Neural progenitor cell (in vitro differentiated cells): Measurements from ENCODE around the gene SHPK. TPM values are rescaled to one million over a fixed set of nuclear protein-coding genes. Genes with fewer than 3 reads are reported as not detected.
A peak's percentile ranks its signal among the peaks of the same experiment; 100 is the strongest.

ENCODE experiments used
- DNase-seq: peaks from one replicate; pipeline ENCODE4 v3.0.0-alpha.2; 2016; ENCODE audit warnings: low spot score
- H2AFZ ChIP-seq: fragments of 200-600 bp; sonication (generic); replicated peaks from 2 replicates; pipeline ENCODE4 v1.6.1; 2016; ENCODE audit warnings: antibody characterized with exemption
- H3F3A ChIP-seq: fragments of 200-600 bp; sonication (generic); 2 replicates; pipeline ENCODE4 v1.6.1; 2016; ENCODE audit warnings: antibody characterized with exemption, low read depth
- H3K27ac ChIP-seq: fragments of 200-600 bp; sonication (generic); 2 replicates; pipeline ENCODE4 v1.5.1; 2016; ENCODE audit warnings: mild to moderate bottlenecking
- H3K27me3 ChIP-seq: fragments of 200-600 bp; sonication (generic); 2 replicates; pipeline ENCODE4 v1.6.1; 2016; ENCODE audit warnings: mild to moderate bottlenecking, moderate library complexity
- H3K36me3 ChIP-seq: fragments of 200-600 bp; sonication (generic); 2 replicates; pipeline ENCODE4 v1.5.1; 2016
- H3K4me1 ChIP-seq: fragments of 200-600 bp; sonication (generic); 2 replicates; pipeline ENCODE4 v1.6.1; 2016; ENCODE audit warnings: mixed run types
- H3K4me2 ChIP-seq: fragments of 200-600 bp; sonication (generic); 2 replicates; pipeline ENCODE4 v1.6.1; 2016
- H3K4me3 ChIP-seq: fragments of 200-600 bp; sonication (generic); 2 replicates; pipeline ENCODE4 v1.5.1; 2016
- H3K79me2 ChIP-seq: fragments of 200-600 bp; sonication (generic); 2 replicates; pipeline ENCODE4 v1.6.1; 2016; ENCODE audit warnings: low read depth
- H3K9ac ChIP-seq: fragments of 200-600 bp; sonication (generic); 2 replicates; pipeline ENCODE4 v1.6.1; 2016
- H3K9me3 ChIP-seq: fragments of 200-600 bp; sonication (generic); 2 replicates; pipeline ENCODE4 v1.5.1; 2016; ENCODE audit warnings: low read depth
- H4K20me1 ChIP-seq: fragments of 200-600 bp; sonication (generic); 2 replicates; pipeline ENCODE4 v1.6.1; 2016; ENCODE audit warnings: low read depth
- H3K27ac Mint-ChIP-seq: 3 replicates; pipeline ENCODE4 v1.8.0; 2021; ENCODE audit warnings: mixed read lengths
- H3K27me3 Mint-ChIP-seq: 2 replicates; pipeline ENCODE4 v1.8.0; 2022; ENCODE audit warnings: low read depth, mild to moderate bottlenecking, inconsistent platforms, moderate library complexity, mixed read lengths; ENCODE audit not compliant: insufficient read depth
- H3K36me3 Mint-ChIP-seq: 3 replicates; pipeline ENCODE4 v1.8.0; 2021; ENCODE audit warnings: mixed read lengths
- H3K4me1 Mint-ChIP-seq: 3 replicates; pipeline ENCODE4 v1.8.0; 2021; ENCODE audit warnings: mixed read lengths
- H3K4me3 Mint-ChIP-seq: 3 replicates; pipeline ENCODE4 v1.8.0; 2021; ENCODE audit warnings: mild to moderate bottlenecking, moderate library complexity, mixed read lengths
- H3K9me3 Mint-ChIP-seq: 3 replicates; pipeline ENCODE4 v1.8.0; 2020; ENCODE audit warnings: mixed read lengths
- CTCF ChIP-seq: fragments of 200-600 bp; sonication (generic); IDR thresholded peaks from 2 replicates; pipeline ENCODE4 v1.5.1; 2017; ENCODE audit warnings: antibody characterized with exemption, mild to moderate bottlenecking
- EZH2 ChIP-seq: fragments of 200-600 bp; sonication (generic); IDR thresholded peaks from 2 replicates; pipeline ENCODE4 v1.6.1; 2017; ENCODE audit warnings: antibody characterized with exemption, mild to moderate bottlenecking, moderate library complexity
- EZH2phosphoT487 ChIP-seq: fragments of 200-600 bp; sonication (generic); IDR thresholded peaks from 2 replicates; pipeline ENCODE4 v1.6.1; 2017; ENCODE audit warnings: antibody characterized with exemption
- total RNA-seq: library from RNA; depleted of rRNA; stranded (reverse); fragments of >200 nt; gene quantifications from 2 replicates; pipeline ENCODE4 v1.2.3, GENCODE V29; 2015; ENCODE audit warnings: low replicate concordance

The SHPK gene
- total RNA-seq, 1 donor from 2014 or later = 23.4 TPM

DNA sequence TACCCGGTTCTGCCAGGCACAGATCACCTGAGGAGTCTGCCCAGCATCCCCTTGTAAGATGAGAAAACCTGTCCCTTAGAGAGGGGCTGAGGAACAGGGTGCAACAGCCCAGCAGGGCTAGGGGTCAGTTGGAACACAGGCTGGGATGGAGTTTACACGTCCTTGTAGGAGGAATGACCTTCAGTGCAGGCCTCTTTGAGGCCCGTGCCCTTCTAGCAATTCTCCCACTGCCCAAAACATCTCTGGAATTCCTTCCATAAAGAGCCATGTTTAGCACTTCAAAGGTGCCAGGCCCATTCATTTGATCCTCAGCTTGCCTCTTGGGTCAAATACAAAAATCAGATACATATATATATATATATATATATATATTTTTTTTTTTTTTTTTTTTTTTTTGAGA lies 5.0 kb upstream of the SHPK start:
- no peak overlapping the region for H2AFZ ChIP-seq
- peaks cover 8% of the 10 kb centered on the region for H3K4me1 ChIP-seq
- no peak overlapping the region for H3K4me2 ChIP-seq
- no peak overlapping the region for H3K4me3 Mint-ChIP-seq
- H3K27me3 ChIP-seq = no peaks in the 10 kb centered on the region
- H3K9ac ChIP-seq = no peak overlapping the region
- no peaks in the 10 kb centered on the region for H3K36me3 ChIP-seq
- no peaks in the 10 kb centered on the region for H3K9me3 ChIP-seq
- H3K36me3 Mint-ChIP-seq = peaks cover 1% of the 10 kb centered on the region
- H3K27ac ChIP-seq = no peak overlapping the region
- no peak for DNase-seq
- H3K4me1 Mint-ChIP-seq = peaks cover 22% of the 10 kb centered on the region
- H4K20me1 ChIP-seq = peaks cover 3% of the 10 kb centered on the region
- no peaks in the 10 kb centered on the region for H3K27me3 Mint-ChIP-seq
- H3K4me3 ChIP-seq = no peak overlapping the region
- TF ChIP-seq EZH2 (no peak), EZH2phosphoT487 (no peak), CTCF (no peak)
- H3K27ac Mint-ChIP-seq = no peak overlapping the region
- no peaks in the 10 kb centered on the region for H3F3A ChIP-seq
- H3K9me3 Mint-ChIP-seq = no peaks in the 10 kb centered on the region
- H3K79me2 ChIP-seq = no peaks in the 10 kb centered on the region

DNA sequence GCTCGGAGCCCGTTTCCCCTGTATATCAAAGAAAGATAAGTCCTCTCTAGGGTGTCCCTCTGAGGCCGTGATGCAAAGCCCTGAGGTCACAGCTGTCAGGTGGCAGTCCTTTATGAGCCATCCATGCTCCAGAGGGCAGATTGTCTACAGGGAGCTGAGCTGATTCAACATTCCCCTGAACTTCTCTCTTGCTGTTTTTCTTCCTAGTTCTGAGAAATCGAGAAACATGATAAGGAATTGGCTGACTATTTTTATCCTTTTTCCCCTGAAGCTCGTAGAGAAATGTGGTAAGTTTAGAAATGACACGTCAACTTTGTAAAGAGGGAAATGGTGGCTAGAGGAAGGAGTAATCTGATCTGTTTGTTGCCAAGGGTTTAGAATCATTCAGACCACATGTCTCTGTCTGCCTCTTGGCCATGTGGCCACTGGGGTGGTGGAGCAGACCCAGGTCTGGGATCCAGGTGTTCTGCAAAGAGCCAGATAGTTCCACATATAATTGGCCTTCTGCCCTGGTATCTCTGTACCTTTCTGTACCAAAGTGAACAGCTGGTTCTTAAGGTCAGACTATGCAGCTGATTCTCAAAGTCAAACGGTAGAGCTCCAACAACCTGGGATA lies 4.0 kb upstream of the SHPK start:
- peak; percentile 22 for DNase-seq
- Histone ChIP-seq H3K27ac (no peak overlapping the region), H3K27me3 (no peaks in the 10 kb centered on the region), H4K20me1 (peaks cover 3% of the 10 kb centered on the region), H3K9ac (no peak overlapping the region), H3K79me2 (peaks cover 9% of the 10 kb centered on the region), H2AFZ (no peak overlapping the region), H3K4me3 (no peak overlapping the region), H3K4me1 (peaks cover 8% of the 10 kb centered on the region), H3F3A (no peaks in the 10 kb centered on the region), H3K36me3 (no peaks in the 10 kb centered on the region), H3K9me3 (no peaks in the 10 kb centered on the region), H3K4me2 (peak overlapping the region; percentile 27)
- TF ChIP-seq EZH2 = no peak
- TF ChIP-seq CTCF = no peak
- TF ChIP-seq EZH2phosphoT487 = no peak
- Mint-ChIP-seq H3K36me3 (no peaks in the 10 kb centered on the region), H3K4me3 (peak overlapping the region; percentile 54), H3K4me1 (peaks cover 22% of the 10 kb centered on the region), H3K27me3 (no peaks in the 10 kb centered on the region), H3K27ac (peak overlapping the region; percentile 74), H3K9me3 (no peaks in the 10 kb centered on the region)

- H3K9me3 Mint-ChIP-seq = no peaks in the 10 kb centered on the region
- no peaks in the 10 kb centered on the region for H3K27me3 ChIP-seq
- peak overlapping the region; percentile 89 for H2AFZ ChIP-seq
- DNase-seq = peak; percentile 56
- no peak overlapping the region for H3K27ac Mint-ChIP-seq
- H3K4me1 Mint-ChIP-seq = peaks cover 36% of the 10 kb centered on the region
- no peak for TF ChIP-seq EZH2phosphoT487
- no peak for TF ChIP-seq CTCF
- no peak for TF ChIP-seq EZH2
- H3K36me3 Mint-ChIP-seq = peaks cover 8% of the 10 kb centered on the region
- peaks cover 5% of the 10 kb centered on the region for H3K27me3 Mint-ChIP-seq
- no peak overlapping the region for H3K27ac ChIP-seq
- no peaks in the 10 kb centered on the region for H3K9me3 ChIP-seq
- peak overlapping the region; percentile 98 for H3K4me3 ChIP-seq
- no peaks in the 10 kb centered on the region for H3K36me3 ChIP-seq
- H4K20me1 ChIP-seq = peaks cover 9% of the 10 kb centered on the region
- H3F3A ChIP-seq = no peaks in the 10 kb centered on the region
- peaks cover 8% of the 10 kb centered on the region for H3K4me1 ChIP-seq
- peak overlapping the region; percentile 44 for H3K9ac ChIP-seq
- peak overlapping the region; percentile 85 for H3K4me2 ChIP-seq
- H3K4me3 Mint-ChIP-seq = peak overlapping the region; percentile 98
- peaks cover 34% of the 10 kb centered on the region for H3K79me2 ChIP-seq
These were observed 891 bp upstream of the SHPK start for GRCh38 chr17:3636908-3637373.
